Right hindlimb (tissue), 1 donor: Measurements from ENCODE around the gene DMRT1.
A peak's percentile ranks its signal among the peaks of the same experiment; 100 is the strongest.

Experiments used
- DNase-seq: peaks from one replicate; pipeline ENCODE4 v3.0.0-alpha.2; 2018

DMRT1 gene

GRCh38 chr9:926976-927375 lies 85.5 kb downstream of the DMRT1 start:
- DNase-seq: no peak

GRCh38 chr9:928363-929042 lies 87.0 kb downstream of the DMRT1 start:
- DNase-seq: no peak

- DNase-seq: no peak
These were observed 88.2 kb downstream of the DMRT1 start for GRCh38 chr9:929719-930118.

- DNase-seq: no peak
These were observed 91.9 kb downstream of the DMRT1 start for GRCh38 chr9:933356-933755.

GRCh38 chr9:935348-935965 lies 94.0 kb downstream of the DMRT1 start:
- DNase-seq: peak; percentile 24

- no peak for DNase-seq
These were observed 101.5 kb downstream of the DMRT1 start for GRCh38 chr9:942805-943580.

GRCh38 chr9:947985-948384 lies 106.5 kb downstream of the DMRT1 start:
- no peak for DNase-seq

GRCh38 chr9:948497-948896 lies 107.0 kb downstream of the DMRT1 start:
- no peak for DNase-seq

GRCh38 chr9:950139-950538 lies 108.6 kb downstream of the DMRT1 start:
- no peak for DNase-seq

- no peak for DNase-seq
These were observed 111.0 kb downstream of the DMRT1 start for GRCh38 chr9:952546-952945.

GRCh38 chr9:959105-959504 lies 117.6 kb downstream of the DMRT1 start:
- no peak for DNase-seq

- DNase-seq: no peak
These were observed 118.4 kb downstream of the DMRT1 start for GRCh38 chr9:959914-960313.

GRCh38 chr9:962023-962422 lies 120.5 kb downstream of the DMRT1 start:
- no peak for DNase-seq

GRCh38 chr9:965497-965896 lies 124.0 kb downstream of the DMRT1 start:
- no peak for DNase-seq

GRCh38 chr9:966870-967269 lies 125.4 kb downstream of the DMRT1 start:
- no peak for DNase-seq

- no peak for DNase-seq
These were observed 125.9 kb downstream of the DMRT1 start for GRCh38 chr9:967436-967835.

GRCh38 chr9:967903-968641 lies 126.6 kb downstream of the DMRT1 start:
- DNase-seq: no peak

- DNase-seq: no peak
These were observed 128.0 kb downstream of the DMRT1 start for GRCh38 chr9:969310-970150.

GRCh38 chr9:970151-970996 lies 128.9 kb downstream of the DMRT1 start:
- no peak for DNase-seq

- DNase-seq: peak; percentile 54
These were observed 130.5 kb downstream of the DMRT1 start for GRCh38 chr9:971901-972500.
